Kidney (tissue), 14 donors: ENCODE data around the gene FASN. TPM values are rescaled to one million over a fixed set of nuclear protein-coding genes. Genes with fewer than 3 reads are reported as not detected.

Experiments
- DNase-seq, 5 donors: peaks; one replicate each; pipeline ENCODE4 v3.0.0-alpha.2; 2013 to 2020
- FAIRE-seq: peaks from 2 replicates; lab custom pipeline; 2012; peaks lifted over from hg19 to GRCh38; lab: Jason Lieb, UNC
- H3K27ac ChIP-seq, 2 donors: one replicate each; pipeline ENCODE4 v1.7.0; 2013; ENCODE audit warnings: low read depth in 2 of 2, low read length in 2 of 2, inconsistent platforms in 1 of 2
- H3K27me3 ChIP-seq: one replicate; pipeline ENCODE4 v1.7.1; 2013; ENCODE audit warnings: low read length, inconsistent platforms; ENCODE audit not compliant: control insufficient read depth, insufficient read depth
- H3K36me3 ChIP-seq, 3 donors: one replicate each; pipeline versions ENCODE4 v1.7.0 to v1.7.1; 2013; ENCODE audit warnings: low read length in 3 of 3, control low read depth in 1 of 3, inconsistent platforms in 1 of 3; ENCODE audit not compliant: insufficient read depth in 3 of 3, control insufficient read depth in 2 of 3
- H3K4me1 ChIP-seq, 3 donors: one replicate each; pipeline versions ENCODE4 v1.7.0 to v1.7.1; 2013; ENCODE audit warnings: low read length in 3 of 3, inconsistent platforms in 1 of 3, low read depth in 1 of 3; ENCODE audit not compliant: control insufficient read depth in 2 of 3, insufficient read depth in 2 of 3
- H3K4me3 ChIP-seq, 3 donors: one replicate each; pipeline versions ENCODE4 v1.7.0 to v1.8.1; 2013; ENCODE audit warnings: low read length in 3 of 3, control low read depth in 1 of 3, inconsistent platforms in 1 of 3
- H3K9ac ChIP-seq, 3 donors: one replicate each; pipeline versions ENCODE4 v1.7.0 to v1.7.1; 2013; ENCODE audit warnings: low read length in 3 of 3, control low read depth in 1 of 3, inconsistent platforms in 1 of 3
- H3K9me3 ChIP-seq, 3 donors: one replicate each; pipeline versions ENCODE4 v1.7.0 to v1.7.1; 2013; ENCODE audit warnings: low read length in 3 of 3, control low read depth in 1 of 3, inconsistent platforms in 1 of 3; ENCODE audit not compliant: control insufficient read depth in 2 of 3, insufficient read depth in 1 of 3
- CTCF ChIP-seq: IDR thresholded peaks from 3 replicates; pipeline ENCODE4 v1.5.1; 2012; ENCODE audit warnings: mild to moderate bottlenecking, moderate library complexity, borderline replicate concordance; ENCODE audit not compliant: insufficient read depth; ENCODE audit errors: extremely low read depth
- intact Hi-C: fragments of 100-400 bp; cut with DNase I; formaldehyde crosslinking; loops from one replicate; pipeline ENCODE4 v1.11.1; 2022
- polyA plus RNA-seq: library from polyadenylated mRNA; stranded (reverse); fragments of 350-450 nt; fragmentation: Illumina TruSeq; extraction: RNeasy Lipid Tissue Mini Kit (QIAGEN cat#74804); gene quantifications from one replicate; pipeline ENCODE4 v1.2.3, GENCODE V29; 2014; ENCODE audit warnings: low read depth, low replicate concordance; ENCODE audit not compliant: insufficient read depth
- total RNA-seq: library from RNA; stranded (reverse); fragmentation: NEBNext Ultra II Directional; extraction: Animal tissue kit (Norgen Biotek cat#: 25700); gene quantifications from one replicate; pipeline ENCODE4 v1.2.1, GENCODE V29; 2021
- donor health status: control.
- donor health status: control.
- donor health status: control.
- donor health status: control.
- donor health status: control.
- donor health status: DM: yes; HTN: yes; CAD: no.
- donor health status: Normal renal cell carcinoma (clear cell type).

Gene FASN
- total and polyA plus RNA-seq, 2 donors from 2014 or later = 13.6 to 43.3 TPM

- Histone ChIP-seq H3K9me3 (no peaks in the 10 kb centered on the region), H3K36me3 (peaks cover 0 to 14% (median 4%) of the 10 kb centered on the region in 3 donors), H3K27me3 (no peaks in the 10 kb centered on the region), H3K4me1 (no peaks in the 10 kb centered on the region), H3K9ac (no peak overlapping the region), H3K4me3 (no peak overlapping the region), H3K27ac (no peak overlapping the region)
- no peak for DNase-seq
- FAIRE-seq = no peak
- intact Hi-C loops = no loop called here
- no peak for TF ChIP-seq CTCF
Observed at GRCh38 chr17:82085931-82086764, 11.9 kb downstream of the FASN start.

- H3K36me3 ChIP-seq = peaks cover 0 to 14% (median 4%) of the 10 kb centered on the region in 3 donors
- TF ChIP-seq CTCF = no peak
- FAIRE-seq = no peak
Observed at GRCh38 chr17:82085031-82085861, 12.8 kb downstream of the FASN start.

GRCh38 chr17:82084373-82085030 lies 13.5 kb downstream of the FASN start:
- H3K4me3 ChIP-seq = no peak overlapping the region
- DNase-seq (no peak), FAIRE-seq (no peak)
- peaks cover 0 to 14% (median 4%) of the 10 kb centered on the region in 3 donors for H3K36me3 ChIP-seq
- H3K27me3 ChIP-seq = no peaks in the 10 kb centered on the region
- TF ChIP-seq CTCF = no peak
- H3K9ac ChIP-seq = no peak overlapping the region
- no peaks in the 10 kb centered on the region for H3K9me3 ChIP-seq
- no peak overlapping the region for H3K27ac ChIP-seq
- no peaks in the 10 kb centered on the region for H3K4me1 ChIP-seq
- intact Hi-C loops = no loop called here

More at GRCh38 chr17:82085031-82085861, 12.8 kb downstream of the FASN start:
- intact Hi-C loops = no loop called here
- no peak for DNase-seq
- no peak overlapping the region for H3K9ac ChIP-seq
- H3K27ac ChIP-seq = no peak overlapping the region
- no peaks in the 10 kb centered on the region for H3K27me3 ChIP-seq
- H3K4me1 ChIP-seq = no peaks in the 10 kb centered on the region
- H3K4me3 ChIP-seq = no peak overlapping the region
- no peaks in the 10 kb centered on the region for H3K9me3 ChIP-seq
